ENCODE data around the gene ACKR2. TPM values are rescaled to one million over a fixed set of nuclear protein-coding genes. Genes with fewer than 3 reads are reported as not detected.

Gene ACKR2
- total RNA-seq, 1 donor = under 0.01 TPM

DNA sequence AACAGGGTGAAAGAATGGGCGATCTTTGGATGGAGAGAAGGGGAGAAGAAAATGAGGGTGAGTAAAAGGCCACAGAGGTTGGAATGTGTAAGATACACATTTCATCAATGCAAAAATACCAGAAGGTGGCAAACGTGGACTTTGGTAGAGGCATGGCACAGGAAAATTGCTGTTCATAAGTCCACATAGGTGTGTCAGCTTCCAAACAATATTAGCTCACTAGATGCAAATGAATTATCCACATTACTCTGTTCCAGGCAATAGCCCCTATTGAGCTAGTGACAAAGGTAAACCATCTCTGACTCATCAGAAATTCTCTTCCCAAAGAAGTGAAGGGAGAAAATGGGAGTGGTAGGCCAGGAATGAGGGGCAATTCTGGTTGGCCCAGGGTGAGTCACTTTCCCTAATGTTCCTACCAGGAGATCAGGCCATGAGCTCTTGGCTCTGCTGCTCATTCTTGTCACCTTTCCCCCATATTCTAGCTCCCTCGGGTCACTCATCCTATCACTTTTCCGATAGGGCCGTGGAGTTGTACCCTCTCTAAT lies 19.9 kb downstream of the ACKR2 start:
- DNase-seq (ENCODE audit: low read depth) = no peak
- no peak overlapping the region for H3K4me3 ChIP-seq (ENCODE audit: low read depth, low read length)
- TF ChIP-seq CTCF (IDR thresholded peaks at IDR 0.05; ENCODE audit: insufficient read depth, low read depth, low read length) = no peak

DNA sequence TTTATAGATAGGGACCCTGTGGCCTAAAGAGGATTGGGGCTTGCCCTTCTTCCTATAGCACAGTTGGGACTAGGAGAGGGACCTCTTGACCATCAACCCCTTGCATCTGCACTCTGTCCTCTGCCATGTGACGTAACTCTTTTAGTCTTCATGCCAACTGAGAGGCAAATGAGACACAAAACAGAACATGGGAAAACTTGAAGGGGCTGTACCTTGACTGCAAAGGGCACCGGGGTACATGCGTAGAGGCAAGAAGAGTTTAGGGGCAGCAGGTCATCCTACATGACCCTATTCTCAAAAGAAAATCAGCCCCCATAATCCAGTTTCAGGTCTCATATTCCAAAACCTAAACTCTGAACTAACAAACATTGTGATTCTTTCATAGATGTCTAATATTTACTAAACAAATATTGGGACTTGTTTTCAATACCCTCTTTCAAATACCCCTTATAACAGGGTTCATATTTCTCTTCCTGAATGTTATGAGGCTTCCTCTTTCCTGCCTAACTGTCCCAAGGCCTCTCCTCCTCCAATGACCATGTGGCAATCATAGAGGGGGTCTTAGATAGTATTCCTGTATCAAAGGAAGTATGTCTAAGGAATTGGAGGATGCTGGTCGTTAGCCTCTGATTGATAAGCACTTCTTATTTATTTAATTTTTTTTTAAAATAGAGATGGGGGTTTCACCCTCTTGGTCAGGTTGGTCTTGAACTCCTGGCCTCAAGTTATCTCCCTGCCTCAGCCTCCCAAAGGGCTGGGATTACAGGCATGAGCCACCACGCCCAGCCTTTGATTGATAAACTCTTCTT lies 20.6 kb downstream of the ACKR2 start:
- no peak for DNase-seq (ENCODE audit: low read depth)
- no peak for TF ChIP-seq CTCF (IDR thresholded peaks at IDR 0.05; ENCODE audit: insufficient read depth, low read depth, low read length)
- no peak overlapping the region for H3K4me3 ChIP-seq (ENCODE audit: low read depth, low read length)

- TF ChIP-seq CTCF (IDR thresholded peaks at IDR 0.05; ENCODE audit: insufficient read depth, low read depth, low read length) = peak; percentile 54
- DNase-seq (ENCODE audit: low read depth) = peak; percentile 42
- H3K4me3 ChIP-seq (ENCODE audit: low read depth, low read length) = no peak overlapping the region
Observed at GRCh38 chr3:42830437-42831320, 21.4 kb downstream of the ACKR2 start.

- no peak overlapping the region for H3K4me3 ChIP-seq (ENCODE audit: low read depth, low read length)
- TF ChIP-seq CTCF (IDR thresholded peaks at IDR 0.05; ENCODE audit: insufficient read depth, low read depth, low read length) = peak; percentile 79
- peak; percentile 54 for DNase-seq (ENCODE audit: low read depth)
Observed at GRCh38 chr3:42831321-42831713, 22.1 kb downstream of the ACKR2 start.

- DNase-seq (ENCODE audit: low read depth) = no peak
- H3K4me3 ChIP-seq (ENCODE audit: low read depth, low read length) = no peak overlapping the region
- TF ChIP-seq CTCF (IDR thresholded peaks at IDR 0.05; ENCODE audit: insufficient read depth, low read depth, low read length) = peak; percentile 10
Observed at GRCh38 chr3:42836150-42837123, 27.2 kb downstream of the ACKR2 start.

DNA sequence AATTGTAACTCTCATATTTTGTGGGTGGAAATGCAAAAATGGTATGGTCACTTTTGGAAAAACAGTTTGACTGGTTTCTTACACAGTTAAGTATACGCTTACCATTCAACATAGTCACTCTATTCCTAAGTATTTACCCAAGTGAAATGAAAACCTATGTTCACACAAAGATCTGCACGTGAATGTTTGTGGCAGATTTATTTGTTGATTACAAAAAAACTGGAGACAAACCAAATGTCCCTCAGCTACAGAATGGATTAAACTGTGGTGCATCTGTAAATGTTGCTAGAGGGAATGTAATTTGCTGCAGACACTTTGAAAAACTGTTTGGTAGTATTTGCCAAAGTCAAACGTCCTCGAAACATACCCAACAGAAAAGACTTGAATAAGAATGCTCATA lies 29.3 kb downstream of the ACKR2 start:
- no peak for DNase-seq (ENCODE audit: low read depth)
- H3K4me3 ChIP-seq (ENCODE audit: low read depth, low read length) = no peak overlapping the region
- TF ChIP-seq CTCF (IDR thresholded peaks at IDR 0.05; ENCODE audit: insufficient read depth, low read depth, low read length) = no peak
